Spleen (tissue), 11 donors: Measurements from ENCODE around the gene OPN5. TPM values are rescaled to one million over a fixed set of nuclear protein-coding genes. Genes with fewer than 3 reads are reported as not detected.

Experiments
- DNase-seq: peaks from one replicate; pipeline ENCODE4 v3.0.0-alpha.2; 2020
- H3K27ac ChIP-seq, 8 donors: fragments of 200-600 bp; sonication (generic) in 7 of 8; 1 replicate in 4 of 8; 2 replicates in 4 of 8; pipeline versions ENCODE4 v1.5.0 to v1.8.0; 2016 to 2021; ENCODE audit warnings: inconsistent platforms in 4 of 8, mild to moderate bottlenecking in 4 of 8, moderate library complexity in 1 of 8
- H3K27me3 ChIP-seq, 7 donors: fragments of 200-600 bp; sonication (generic) in 6 of 7; replicated peaks in 1 of 7; 1 replicate in 4 of 7; 2 replicates in 3 of 7; pipeline versions ENCODE4 v1.5.0 to v1.8.0; 2016 to 2021; ENCODE audit warnings: inconsistent platforms in 3 of 7, mild to moderate bottlenecking in 1 of 7
- H3K36me3 ChIP-seq, 6 donors: fragments of 200-600 bp; sonication (generic) in 5 of 6; 1 replicate in 4 of 6; 2 replicates in 2 of 6; pipeline versions ENCODE4 v1.5.0 to v1.8.0; 2016 to 2021; ENCODE audit warnings: inconsistent platforms in 2 of 6
- H3K4me1 ChIP-seq, 6 donors: fragments of 200-600 bp; sonication (generic) in 5 of 6; 1 replicate in 3 of 6; 2 replicates in 3 of 6; pipeline versions ENCODE4 v1.5.0 to v1.8.0; 2016 to 2021; ENCODE audit warnings: inconsistent platforms in 3 of 6
- H3K4me3 ChIP-seq, 8 donors: fragments of 200-600 bp; sonication (generic) in 7 of 8; 1 replicate in 4 of 8; 2 replicates in 4 of 8; pipeline versions ENCODE4 v1.5.0 to v1.8.0; 2016 to 2021; ENCODE audit warnings: inconsistent platforms in 4 of 8, mild to moderate bottlenecking in 4 of 8, moderate library complexity in 2 of 8
- H3K9me3 ChIP-seq, 8 donors: fragments of 200-600 bp; sonication (generic) in 7 of 8; 1 replicate in 4 of 8; 2 replicates in 4 of 8; pipeline versions ENCODE4 v1.5.0 to v1.8.0; 2016 to 2021; ENCODE audit warnings: inconsistent platforms in 4 of 8
- CTCF ChIP-seq, 11 experiments: fragments of 200-600 bp in 7 of 11; fragments of 450-650 bp in 4 of 11; sonication (generic) in 4 of 11; IDR thresholded peaks in 8 of 11; conservative IDR thresholded peaks in 3 of 11; 1 replicate in 7 of 11; 2 replicates in 4 of 11; pipeline versions ENCODE4 v1.4.0 to v1.8.0; 2016 to 2021; ENCODE audit warnings: antibody characterized with exemption in 11 of 11, inconsistent platforms in 4 of 11, mild to moderate bottlenecking in 1 of 11
- POLR2A ChIP-seq, 3 donors: fragments of 450-650 bp; IDR thresholded peaks; one replicate each; pipeline ENCODE4 v1.5.1; 2017; ENCODE audit warnings: antibody characterized with exemption in 3 of 3, mild to moderate bottlenecking in 1 of 3
- POLR2AphosphoS5 ChIP-seq, 3 donors: sonication (generic); formaldehyde crosslinking; IDR thresholded peaks; one replicate each; pipeline ENCODE4 v1.5.1; 2017; ENCODE audit warnings: antibody characterized with exemption in 3 of 3
- WGBS, 5 donors: extraction: QIAGEN DNeasy Blood & Tissue Kit in 3 of 5; methylation state at CpG; one replicate each; pipeline versions ENCODE4 v1.1.5 to v1.1.7; 2013 to 2018; 5-methylcytosine and 5-hydroxymethylcytosine counted together
- intact Hi-C: fragments of 100-400 bp; cut with DNase I; formaldehyde crosslinking; loops from one replicate; pipeline ENCODE4 v1.15.0; 2023; ENCODE audit warnings: low total_unique reads
- polyA plus RNA-seq, 3 donors: library from polyadenylated mRNA; stranded (reverse); fragments of 200-250 nt; gene quantifications; one replicate each; pipeline ENCODE4 v1.2.1, GENCODE V29; 2013
- total RNA-seq, 7 donors: library from RNA; depleted of rRNA in 3 of 7; stranded (reverse); fragments of >200 nt in 3 of 7; fragmentation: NEBNext Ultra II Directional in 4 of 7; extraction: Animal tissue kit (Norgen Biotek cat#: 25700) in 4 of 7; gene quantifications; one replicate each; pipeline versions ENCODE4 v1.1.0 to v1.2.1, GENCODE V29; 2016 to 2021
- donor health status: healthy with polysubstance abuse.
- donor health status: DM: no; HTN: no; CAD: no; lungs with moderate emphysema.
- donor health status: DM: no; HTN: no; CAD: no.
- donor health status: Bipolar disorder and iron deficiency.
- donor health status: healthy.
- donor health status: DM: no; HTN: no; CAD: no.
- donor health status: DM: yes; HTN: yes; CAD: no.

Gene OPN5
- total and polyA plus RNA-seq, 10 donors, result not detected

GRCh38 chr6:47836639-47837038 lies 54.8 kb downstream of the OPN5 start:
- no peak overlapping the region for H3K27ac ChIP-seq
- intact Hi-C loops, result no loop called here
- H3K9me3 ChIP-seq, result no peaks in the 10 kb centered on the region
- no peaks in the 10 kb centered on the region for H3K4me1 ChIP-seq
- TF ChIP-seq POLR2A (IDR thresholded peaks at IDR 0.05), result no peak
- TF ChIP-seq CTCF (IDR thresholded peaks at IDR 0.05 in 8 of 11, conservative IDR thresholded peaks at IDR 0.05 in 3 of 11), result no peak
- no peak for TF ChIP-seq POLR2AphosphoS5 (IDR thresholded peaks at IDR 0.05)
- DNase-seq, result no peak
- peaks cover 0 to 12% (median 0%) of the 10 kb centered on the region in 7 donors for H3K27me3 ChIP-seq
- no peaks in the 10 kb centered on the region for H3K36me3 ChIP-seq
- 75 to 96% (median 77%) methylated on average over 1 of the region's 1 CpG for WGBS, 5 donors
- H3K4me3 ChIP-seq, result no peak overlapping the region

GRCh38 chr6:47839645-47840044 lies 57.8 kb downstream of the OPN5 start:
- peaks cover 0 to 12% (median 0%) of the 10 kb centered on the region in 7 donors for H3K27me3 ChIP-seq
- no peaks in the 10 kb centered on the region for H3K36me3 ChIP-seq
- DNase-seq, result no peak
- H3K4me3 ChIP-seq, result no peak overlapping the region
- no peak overlapping the region for H3K27ac ChIP-seq
- TF ChIP-seq POLR2AphosphoS5 (IDR thresholded peaks at IDR 0.05) (no peak), CTCF (IDR thresholded peaks at IDR 0.05 in 8 of 11, conservative IDR thresholded peaks at IDR 0.05 in 3 of 11) (no peak), POLR2A (IDR thresholded peaks at IDR 0.05) (no peak)
- H3K4me1 ChIP-seq, result no peaks in the 10 kb centered on the region
- intact Hi-C loops, result no loop called here
- peaks cover 0 to 6% (median 0%) of the 10 kb centered on the region in 8 donors for H3K9me3 ChIP-seq
- 73 to 90% (median 80%) methylated on average over 1 of the region's 1 CpG for WGBS, 5 donors

GRCh38 chr6:47844881-47845280 lies 63.0 kb downstream of the OPN5 start:
- intact Hi-C loops, result no loop called here
- peaks cover 0 to 12% (median 0%) of the 10 kb centered on the region in 7 donors for H3K27me3 ChIP-seq
- peaks cover 0 to 6% (median 0%) of the 10 kb centered on the region in 8 donors for H3K9me3 ChIP-seq
- no peak overlapping the region for H3K27ac ChIP-seq
- no peak for DNase-seq
- 60 to 72% (median 68%) methylated on average over 3 of the region's 3 CpGs for WGBS, 5 donors
- H3K4me3 ChIP-seq, result no peak overlapping the region
- TF ChIP-seq POLR2A (IDR thresholded peaks at IDR 0.05) (no peak), CTCF (IDR thresholded peaks at IDR 0.05 in 8 of 11, conservative IDR thresholded peaks at IDR 0.05 in 3 of 11) (no peak), POLR2AphosphoS5 (IDR thresholded peaks at IDR 0.05) (no peak)
- H3K36me3 ChIP-seq, result no peaks in the 10 kb centered on the region
- H3K4me1 ChIP-seq, result no peaks in the 10 kb centered on the region

- TF ChIP-seq POLR2A (IDR thresholded peaks at IDR 0.05) (no peak), POLR2AphosphoS5 (IDR thresholded peaks at IDR 0.05) (no peak), CTCF (IDR thresholded peaks at IDR 0.05 in 8 of 11, conservative IDR thresholded peaks at IDR 0.05 in 3 of 11) (no peak)
Measured at GRCh38 chr6:47846752-47847151, 64.9 kb downstream of the OPN5 start.

More at GRCh38 chr6:47846752-47847151, 64.9 kb downstream of the OPN5 start:
- DNase-seq, result no peak
- H3K9me3 ChIP-seq, result peaks cover 0 to 6% (median 0%) of the 10 kb centered on the region in 8 donors
- 56 to 80% (median 60%) methylated on average over 1 of the region's 1 CpG for WGBS, 5 donors
- H3K27ac ChIP-seq, result no peak overlapping the region
- peaks cover 0 to 8% (median 0%) of the 10 kb centered on the region in 7 donors for H3K27me3 ChIP-seq
- no peaks in the 10 kb centered on the region for H3K36me3 ChIP-seq
- H3K4me1 ChIP-seq, result no peaks in the 10 kb centered on the region
- H3K4me3 ChIP-seq, result no peak overlapping the region
- intact Hi-C loops, result no loop called here
